Limb (tissue), 2 donors: Measurements from ENCODE around the gene TMEM9.

Experiments
- DNase-seq, 2 donors: peaks; one replicate each; pipeline ENCODE4 v3.0.0-alpha.2; 2016; ENCODE audit errors: extremely low spot score in 2 of 2

The TMEM9 gene

DNA sequence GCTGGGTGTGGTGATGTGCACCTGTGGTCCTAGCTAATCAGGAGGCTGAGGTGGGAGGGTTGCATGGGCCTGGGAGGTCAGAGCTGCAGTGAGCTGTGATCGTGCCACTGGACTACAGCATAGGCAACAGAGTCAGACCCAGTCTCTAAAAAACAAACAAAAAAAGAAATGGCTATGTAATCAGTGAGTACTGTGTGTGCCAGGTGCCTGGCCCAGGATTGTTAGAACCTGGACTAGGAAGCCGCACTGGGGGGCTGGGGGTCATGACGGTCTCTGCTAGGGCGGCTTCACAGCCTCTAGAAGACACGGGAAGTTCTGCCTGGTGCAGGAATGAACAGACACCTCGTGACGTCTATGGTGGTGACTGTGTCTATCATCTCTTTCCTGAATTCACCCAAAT lies 8.5 kb downstream of the TMEM9 start:
- no peak for DNase-seq

DNA sequence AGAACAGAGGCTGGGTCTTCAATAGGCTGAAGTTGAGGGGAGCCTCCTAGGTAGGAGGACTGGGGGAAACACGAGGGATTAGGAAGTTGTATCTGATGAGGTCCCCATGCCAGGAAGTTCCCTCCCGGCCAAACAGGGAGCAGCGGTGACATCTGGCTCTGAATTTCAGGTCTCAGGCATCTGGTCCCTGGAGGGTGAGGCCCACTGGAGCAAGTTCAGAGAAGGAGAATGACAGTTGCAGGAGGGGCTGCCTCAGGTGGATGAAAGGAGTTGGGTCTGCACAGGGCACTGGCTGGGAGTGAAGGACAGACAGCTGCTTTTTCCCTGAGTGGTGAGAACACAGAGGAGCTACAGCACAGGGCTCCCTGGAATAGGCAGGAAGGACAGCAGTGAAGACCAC lies 9.1 kb downstream of the TMEM9 start:
- DNase-seq = no peak

DNA sequence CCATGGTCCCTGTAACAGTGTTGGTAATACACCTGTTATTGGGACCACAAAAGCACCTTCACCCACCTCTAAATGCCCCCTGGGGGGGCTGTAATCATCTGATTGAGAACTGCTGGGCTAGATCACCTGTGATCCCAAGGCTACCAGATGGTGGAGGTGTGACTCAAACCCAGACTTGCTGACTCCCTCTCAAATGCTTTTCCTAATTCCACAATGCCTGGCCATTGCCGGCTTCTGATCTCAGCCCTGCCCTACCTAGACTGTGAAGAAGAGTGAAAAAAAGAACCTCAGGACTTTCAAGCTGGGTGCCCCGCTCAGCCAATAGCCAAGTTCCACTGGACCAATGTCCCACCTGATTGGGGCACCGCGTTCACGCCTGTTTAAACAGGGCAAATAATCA lies 9.6 kb downstream of the TMEM9 start:
- DNase-seq = no peak

DNA sequence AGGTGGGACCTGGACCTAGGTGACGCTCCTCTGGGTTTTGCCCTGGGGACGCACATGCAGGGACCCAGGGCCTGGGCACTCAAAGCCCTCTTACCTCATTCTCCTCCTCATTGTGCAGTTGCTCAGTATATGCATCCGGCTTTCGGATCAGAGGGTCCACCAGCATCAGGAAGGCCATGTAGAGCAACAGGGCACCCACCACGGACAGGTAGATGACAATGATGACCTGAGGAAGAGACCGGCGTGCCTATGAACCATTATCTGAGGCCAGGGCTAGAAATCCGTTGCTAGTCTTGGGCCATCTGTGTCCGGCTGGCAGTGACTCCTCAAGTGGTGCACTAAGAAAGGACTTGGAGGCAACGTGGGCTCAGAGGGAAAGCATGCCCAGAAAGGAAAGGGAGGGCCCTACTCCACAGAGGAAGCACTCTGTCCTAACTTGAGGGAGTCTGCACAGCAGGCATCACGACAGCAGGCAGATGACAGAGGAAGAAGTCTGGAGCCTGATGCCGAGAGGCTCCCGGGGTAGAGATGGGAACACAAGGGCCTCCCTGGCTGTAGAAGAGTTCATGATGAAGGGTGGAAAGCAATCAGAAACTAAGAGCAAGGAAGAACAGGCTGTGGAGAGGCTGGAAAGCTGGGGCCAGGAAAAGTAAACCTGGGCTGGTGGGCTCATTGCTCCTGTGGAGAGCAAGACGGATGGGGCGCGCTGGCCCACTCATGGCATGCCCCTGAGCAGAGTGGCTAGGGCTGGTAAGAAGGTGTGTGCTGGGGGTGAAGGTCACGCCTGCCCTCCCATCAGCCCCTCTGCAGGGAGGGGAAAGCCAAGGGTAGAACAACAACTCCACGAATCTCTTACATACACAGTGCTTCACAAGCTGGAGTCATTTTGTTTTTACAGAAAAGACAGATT lies 10.3 kb downstream of the TMEM9 start:
- no peak for DNase-seq

DNA sequence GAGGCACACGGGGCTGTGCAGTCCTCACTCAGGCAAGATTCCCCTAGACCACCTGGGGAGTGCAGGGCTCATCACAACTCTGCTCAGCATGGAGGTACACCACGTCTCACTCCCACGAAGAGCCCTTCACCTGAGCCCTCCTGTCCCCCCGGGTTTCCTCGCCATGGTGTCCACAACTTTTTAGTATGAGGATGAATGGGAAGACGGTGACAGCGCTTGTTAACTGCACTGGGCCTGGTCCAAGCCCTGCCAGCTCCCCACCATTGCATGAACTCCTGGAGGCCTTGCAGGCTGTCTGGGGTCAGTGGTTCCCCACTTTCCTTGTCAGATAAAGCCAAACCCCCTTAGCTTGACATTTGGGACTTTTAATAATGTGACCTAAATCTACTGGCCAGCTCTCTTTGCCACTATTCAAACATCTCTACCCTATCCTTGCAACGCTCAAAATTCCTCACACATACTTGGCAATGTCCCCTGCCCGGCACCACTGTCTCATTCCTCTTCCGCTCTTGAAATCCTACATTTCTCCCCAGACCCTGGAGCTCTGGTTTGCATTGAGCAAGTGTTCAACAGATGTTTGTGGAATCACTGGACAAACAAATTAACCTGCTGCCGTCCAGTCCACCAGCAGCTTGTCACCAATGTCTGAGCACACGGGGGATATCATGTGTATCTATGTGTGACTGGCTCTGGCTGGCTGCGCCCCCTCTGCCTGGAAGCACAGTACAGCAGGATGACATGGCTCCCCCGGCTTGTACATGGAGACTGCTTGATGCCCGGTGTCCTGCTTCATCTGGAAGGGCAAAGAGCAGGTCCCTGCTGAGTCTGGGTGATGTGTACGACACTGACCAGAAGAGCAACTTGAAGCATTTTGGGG lies 11.2 kb downstream of the TMEM9 start:
- DNase-seq = no peak

DNA sequence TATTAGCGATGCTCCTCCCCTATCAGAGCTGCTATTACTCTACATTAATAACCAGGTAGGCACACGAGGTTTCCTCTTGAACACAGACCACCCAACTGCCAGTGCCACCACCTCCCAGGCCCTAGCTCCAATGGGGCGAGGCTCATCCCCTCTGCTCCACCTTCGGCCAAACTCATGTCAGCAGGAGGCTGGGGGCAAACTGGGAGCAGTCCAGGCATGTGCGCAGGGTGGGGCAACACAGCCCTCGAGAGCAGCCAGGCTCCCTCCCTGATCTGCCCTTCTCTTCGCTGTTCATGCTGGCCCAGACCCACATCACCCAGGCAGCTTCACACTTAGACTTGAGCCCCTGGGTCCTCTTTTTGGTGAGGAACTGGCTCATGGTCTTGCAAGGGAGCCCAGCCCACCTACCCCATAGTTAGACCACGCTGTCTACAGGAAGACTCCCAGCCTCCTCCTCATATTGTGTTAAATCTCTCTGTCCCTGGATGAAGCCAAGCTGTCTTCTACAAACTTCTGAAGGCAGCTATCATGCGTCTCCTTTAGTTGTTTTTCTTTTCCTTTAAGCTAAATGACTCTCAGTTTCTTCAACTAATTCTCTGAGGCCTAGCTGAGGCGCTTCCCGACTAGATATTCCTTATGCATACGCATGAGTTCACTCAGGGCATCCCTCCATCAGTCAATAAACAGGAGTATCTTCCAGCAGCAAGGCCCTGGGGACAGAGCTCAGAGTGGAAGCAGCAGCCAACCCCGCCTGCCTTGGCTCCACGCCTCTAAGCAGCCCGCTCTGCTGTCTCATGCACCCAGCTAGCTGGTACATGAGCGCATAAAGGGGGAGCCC lies 12.0 kb downstream of the TMEM9 start:
- no peak for DNase-seq

DNA sequence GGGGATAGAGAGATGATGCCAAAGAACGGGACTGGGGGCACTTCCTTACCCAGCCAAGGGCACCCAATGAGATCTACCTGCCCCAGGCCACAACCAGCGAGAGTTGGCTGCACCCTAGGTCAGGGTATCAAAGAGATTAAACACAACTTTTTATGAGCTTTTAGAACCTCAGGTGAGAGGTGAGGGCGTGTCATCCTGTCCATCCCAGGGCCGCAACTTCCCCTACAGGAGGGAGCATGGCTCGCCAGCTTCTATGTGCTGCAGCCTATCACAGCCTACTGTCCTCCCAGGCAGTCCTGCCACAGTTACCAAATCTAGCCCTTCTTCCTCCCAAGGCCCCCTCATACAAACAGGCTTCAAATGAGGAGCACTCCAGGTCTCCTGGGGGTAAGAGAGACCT lies 12.9 kb downstream of the TMEM9 start:
- no peak for DNase-seq

DNA sequence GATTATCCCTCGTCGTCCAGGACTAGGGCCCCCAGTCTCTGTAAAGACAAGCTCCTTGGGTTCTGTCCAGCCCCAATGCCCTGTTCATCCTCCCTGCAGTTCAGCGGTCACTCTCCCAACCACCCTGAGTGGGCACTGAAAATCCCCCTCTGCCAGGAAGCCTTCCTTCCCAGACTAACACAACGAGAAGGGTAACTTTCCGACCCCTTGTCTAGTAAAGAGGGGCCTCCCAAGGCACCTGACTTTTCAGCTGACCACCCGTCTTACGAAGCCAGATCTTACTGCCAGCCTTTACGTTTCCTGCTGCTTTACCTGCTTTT lies 13.4 kb downstream of the TMEM9 start:
- no peak for DNase-seq

DNA sequence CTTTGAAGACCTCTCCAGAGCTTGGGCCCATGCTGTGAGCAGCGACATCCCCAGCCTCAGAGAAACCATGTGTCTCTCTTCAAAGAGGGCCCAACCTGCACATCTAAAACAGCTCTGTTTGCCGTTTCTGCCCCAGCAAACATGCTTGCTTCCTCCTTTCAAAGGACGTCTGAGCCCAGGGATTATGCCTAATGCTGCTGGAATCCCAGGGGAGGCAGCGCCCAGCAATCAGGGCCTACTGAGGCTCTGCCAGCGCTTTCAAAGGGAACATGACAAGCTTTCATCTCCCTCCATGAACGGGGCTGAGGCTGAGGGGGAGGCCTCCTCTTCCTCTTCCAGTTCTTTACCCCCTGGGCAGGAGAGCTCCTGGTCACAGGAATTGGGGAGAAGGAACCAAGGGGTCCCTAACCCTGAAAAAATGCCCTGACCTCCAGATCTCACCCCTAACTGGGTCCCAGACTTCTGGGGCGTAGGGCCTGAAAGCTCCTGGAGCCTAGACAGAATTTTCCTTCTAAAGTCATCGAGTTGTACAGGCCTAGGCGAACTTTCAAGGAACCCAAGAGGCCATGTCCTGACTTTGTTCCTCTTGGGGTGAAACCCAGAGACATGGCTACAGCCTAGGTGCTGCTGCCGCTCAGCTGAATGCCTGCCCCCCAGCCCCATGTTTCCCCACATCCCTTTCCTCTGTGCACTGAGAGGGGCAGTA lies 13.9 kb downstream of the TMEM9 start:
- no peak for DNase-seq

DNA sequence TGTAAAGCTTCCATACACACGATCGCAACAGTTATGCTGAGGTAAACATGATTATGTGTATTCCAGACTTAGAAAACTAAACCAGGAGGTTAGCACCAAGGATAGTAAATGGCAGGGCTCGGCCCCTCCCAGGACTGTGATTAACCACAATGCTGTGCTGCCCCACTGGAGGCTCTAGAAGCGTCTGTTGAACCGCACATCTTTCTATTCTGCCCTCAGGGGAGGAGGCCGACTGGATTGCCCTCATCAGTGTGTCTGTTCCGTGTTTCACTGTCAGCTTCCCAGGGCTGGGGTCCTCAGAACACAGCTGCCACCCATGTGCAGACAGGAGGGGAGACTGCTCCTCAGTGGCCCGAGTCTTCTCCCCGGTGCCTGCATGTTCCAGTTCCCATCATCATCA lies 14.5 kb downstream of the TMEM9 start:
- no peak for DNase-seq

DNA sequence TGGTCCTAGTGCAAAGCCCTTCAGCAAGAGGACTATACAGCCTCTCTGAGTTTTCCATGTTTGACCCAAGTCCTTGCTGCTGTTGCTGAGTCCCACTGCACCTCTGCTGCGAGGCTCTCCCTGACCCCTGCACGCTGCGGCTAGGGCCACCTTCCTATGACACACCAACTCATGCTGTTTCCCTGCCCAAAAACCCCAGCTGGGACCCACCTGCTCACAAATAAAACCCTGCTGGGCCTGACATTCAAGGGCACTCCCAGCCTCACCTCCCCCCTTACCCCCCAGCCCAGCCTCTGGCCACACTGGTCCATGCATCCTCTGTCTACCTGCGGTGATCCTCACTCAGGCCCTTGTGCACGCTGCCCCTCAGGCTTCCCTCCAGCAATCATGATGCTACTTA lies 15.0 kb downstream of the TMEM9 start:
- DNase-seq = no peak

DNA sequence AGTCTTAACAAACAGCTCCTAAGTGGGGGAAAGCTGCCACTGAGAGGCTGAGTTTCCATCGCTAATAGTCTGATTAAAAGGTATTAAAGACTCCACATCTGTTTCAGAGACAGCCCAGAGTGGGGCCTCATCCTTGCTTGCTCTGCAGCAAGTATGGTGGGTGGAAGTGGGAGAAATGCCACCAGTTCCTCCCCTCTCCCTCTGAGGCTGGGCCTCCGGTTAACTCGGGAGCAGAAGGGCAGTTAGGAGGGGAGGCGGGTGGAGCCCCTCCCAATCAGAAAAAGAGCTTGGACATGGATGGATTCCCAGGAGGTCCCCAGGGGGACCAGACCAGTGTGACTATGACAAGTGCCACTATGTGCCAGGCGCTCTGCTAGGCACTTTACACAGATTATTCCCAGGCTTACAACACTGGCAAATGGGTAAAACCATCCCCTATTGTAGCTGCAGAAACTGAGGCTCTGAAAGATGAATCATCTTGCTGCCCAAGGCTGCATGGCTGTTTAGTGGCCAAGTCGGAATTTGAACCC lies 15.9 kb downstream of the TMEM9 start:
- DNase-seq = no peak

DNA sequence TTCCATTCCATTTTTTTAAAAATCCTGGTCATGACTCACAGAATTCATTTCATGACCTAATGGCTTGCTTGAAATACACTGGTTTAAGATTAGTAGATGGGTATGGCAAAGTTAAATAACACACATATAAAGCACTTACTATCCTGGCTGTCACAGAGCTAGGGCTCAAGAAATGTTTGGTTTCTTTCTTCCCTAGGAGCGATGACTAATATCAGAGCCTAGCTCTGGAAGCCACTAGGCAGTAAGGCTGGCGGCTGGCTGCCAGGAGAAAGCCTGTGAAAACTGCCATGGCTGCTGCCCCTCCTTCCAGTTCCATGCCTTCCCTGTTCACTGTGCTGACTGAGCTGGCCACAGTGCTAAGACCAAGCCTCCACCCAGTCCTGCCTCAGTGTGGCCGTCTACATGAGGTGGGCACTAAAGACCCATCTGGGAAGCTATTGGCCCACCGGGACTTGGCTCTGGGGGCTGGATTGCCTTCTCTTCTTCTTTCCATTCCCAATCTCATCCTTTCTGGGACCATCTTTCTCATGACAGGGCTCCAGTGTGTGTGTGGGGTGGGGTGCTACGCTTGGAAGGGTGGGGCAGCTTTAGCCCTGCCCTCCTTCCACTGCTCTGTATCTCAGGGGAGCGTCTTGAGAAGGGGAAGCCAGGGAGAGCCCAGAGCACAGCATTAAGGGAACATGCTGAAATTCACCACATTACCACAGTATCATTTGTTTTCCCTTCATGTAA lies 16.5 kb downstream of the TMEM9 start:
- DNase-seq = no peak

DNA sequence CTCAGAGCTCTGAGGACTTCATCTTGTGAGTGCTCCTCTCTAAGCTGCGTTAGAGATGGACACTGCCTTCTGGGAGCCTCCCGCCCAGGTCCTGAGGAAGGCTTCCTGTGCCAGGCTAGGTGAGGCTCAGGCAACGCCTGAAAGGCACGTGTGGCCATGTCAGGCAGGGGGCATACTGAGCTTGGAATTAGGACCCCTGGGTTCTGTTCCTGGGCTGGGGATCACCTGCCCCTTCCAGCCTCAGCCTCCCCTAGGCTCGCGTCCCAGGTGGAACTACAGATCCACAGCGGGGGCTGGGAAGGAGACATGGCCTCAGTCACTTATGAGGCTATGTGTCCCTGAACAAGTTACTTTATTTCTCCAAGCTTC lies 17.3 kb downstream of the TMEM9 start:
- no peak for DNase-seq

DNA sequence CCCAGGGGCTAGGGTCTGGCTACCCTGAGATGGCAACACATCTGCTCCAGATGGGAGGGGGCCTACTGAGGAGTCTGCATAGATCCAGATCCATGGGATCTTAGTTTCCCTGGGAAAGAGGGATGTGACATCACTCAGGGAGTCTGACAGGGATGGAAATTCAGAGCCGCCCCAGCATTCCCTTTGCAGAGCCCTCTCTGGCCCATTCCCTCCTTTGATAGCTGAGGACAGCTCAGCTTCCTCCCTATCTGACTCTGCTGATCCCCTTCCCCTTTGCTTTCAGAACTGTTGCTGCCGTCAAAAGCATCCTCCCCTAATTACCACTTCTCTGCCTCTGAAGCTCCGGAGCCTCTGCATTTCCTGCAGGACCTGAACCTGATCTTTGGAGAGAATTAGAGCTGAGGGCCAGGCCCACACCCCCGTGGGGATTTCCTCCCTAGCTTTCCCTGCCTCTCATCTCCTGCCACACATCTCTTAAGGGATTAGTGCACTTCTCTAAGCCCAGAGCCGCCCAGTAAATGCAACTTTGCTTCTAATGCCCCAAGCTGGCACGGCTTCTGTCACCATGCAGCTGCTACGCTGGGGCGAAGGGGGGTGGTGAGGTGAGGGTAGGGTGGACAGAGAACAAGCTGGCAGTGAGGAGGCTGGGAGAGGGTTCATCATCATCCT lies 17.8 kb downstream of the TMEM9 start:
- DNase-seq = no peak

DNA sequence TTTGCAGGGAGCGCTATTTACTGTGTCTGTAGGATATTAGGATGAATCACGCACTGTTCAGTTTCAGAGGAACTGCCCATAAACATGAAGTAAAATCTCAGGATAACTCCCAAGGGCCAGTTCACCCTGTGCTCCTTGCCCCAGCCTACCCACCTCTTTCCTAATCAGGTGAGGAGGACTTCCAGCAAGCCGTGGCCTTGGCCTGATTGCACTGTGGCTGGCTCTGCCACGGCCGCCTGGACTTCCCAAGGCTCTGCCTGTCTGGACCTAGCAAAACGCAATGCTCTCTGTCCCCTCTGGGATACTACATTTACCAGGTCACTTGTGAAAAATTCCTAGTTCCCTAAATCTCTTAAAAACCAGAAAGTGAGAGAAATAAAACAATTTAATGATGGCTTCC lies 19.9 kb downstream of the TMEM9 start:
- DNase-seq = no peak

DNA sequence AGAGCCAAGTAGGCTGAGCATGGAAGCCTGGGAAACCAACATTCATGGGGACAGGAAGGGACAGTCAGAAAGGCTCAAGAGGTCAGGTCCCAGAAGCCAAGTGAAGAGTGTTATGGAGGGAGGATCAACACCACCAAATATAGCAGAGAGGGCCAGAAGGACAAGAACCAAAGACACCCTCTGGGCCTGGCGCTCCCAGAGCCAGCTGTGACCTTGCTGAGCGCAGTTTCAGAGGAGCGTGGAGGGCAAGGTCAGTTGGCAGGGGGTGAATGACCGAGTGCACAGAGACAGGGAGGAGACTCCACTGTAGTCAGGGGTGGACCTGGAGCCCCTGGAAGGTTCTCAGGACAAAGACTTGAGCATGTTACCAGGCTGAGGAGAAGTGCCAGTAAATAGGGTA lies 22.9 kb downstream of the TMEM9 start:
- no peak for DNase-seq

DNA sequence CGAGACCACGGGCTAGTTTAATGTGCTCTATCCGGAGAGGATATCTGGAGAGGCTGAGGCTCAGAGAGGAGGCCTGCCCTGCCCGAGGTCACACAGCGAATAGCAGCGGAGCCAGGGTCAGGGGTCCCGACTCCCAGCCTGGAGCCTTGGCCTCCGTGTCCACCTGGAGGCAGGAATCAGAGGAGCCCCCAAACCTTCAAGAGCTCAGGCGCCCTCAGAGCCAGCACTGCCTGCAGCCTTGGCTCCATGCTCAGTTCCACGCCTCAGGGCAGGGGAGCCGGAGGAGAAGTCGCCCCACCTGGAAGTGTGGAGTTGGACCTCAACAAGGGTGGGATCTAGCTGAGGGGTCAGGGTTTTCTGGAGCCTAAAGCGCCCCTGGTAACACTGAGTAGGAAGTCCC lies 25.3 kb downstream of the TMEM9 start:
- no peak for DNase-seq

DNA sequence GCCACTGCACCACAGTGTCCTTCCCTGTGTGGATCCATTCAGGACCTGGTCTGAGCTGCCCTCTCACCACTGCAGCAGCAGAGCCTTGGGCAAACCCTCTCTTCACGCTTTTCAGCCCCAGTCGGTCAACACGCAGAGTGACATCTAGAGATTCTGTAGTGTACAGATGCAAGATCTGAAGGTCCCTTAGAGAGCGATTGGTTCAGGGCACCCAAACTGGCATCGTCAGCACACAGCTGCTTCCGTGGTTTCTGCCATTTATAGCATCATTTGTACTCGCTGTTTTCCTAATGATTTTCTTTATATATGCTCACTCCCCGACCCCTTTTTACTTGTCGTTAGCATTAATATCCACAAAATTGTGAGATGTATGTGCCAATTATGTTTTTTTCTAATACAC lies 25.8 kb downstream of the TMEM9 start:
- DNase-seq = no peak
